ENCODE results near the gene MRGPRF. TPM values are rescaled to one million over a fixed set of nuclear protein-coding genes. Genes with fewer than 3 reads are reported as not detected.

MRGPRF gene
- total and polyA plus RNA-seq, 7 donors: 1.7 to 3.8 (median 2.7) TPM

GRCh38 chr11:68970921-68971636 lies 42.0 kb downstream of the MRGPRF start:
- intact Hi-C loops (cut with DNase I): no loop called here
- Histone ChIP-seq H3K36me3 (ENCODE audit: insufficient read depth in 1 of 2, low read depth in 1 of 2) (no peaks in the 10 kb centered on the region), H3K4me3 (no peak overlapping the region), H3K9me3 (no peaks in the 10 kb centered on the region), H3K27me3 (ENCODE audit: insufficient read depth in 3 of 3, low read length in 2 of 3) (peaks cover 0 to 11% (median 2%) of the 10 kb centered on the region in 3 donors), H3K27ac (no peak overlapping the region), H3K4me1 (no peaks in the 10 kb centered on the region)
- WGBS, 3 donors: 89 to 93% (median 91%) methylated on average over 8 of the region's 8 CpGs
- TF ChIP-seq CTCF (IDR thresholded peaks at IDR 0.05): no peak
- ATAC-seq (no peak), DNase-seq (no peak)

GRCh38 chr11:68969386-68969785 lies 43.7 kb downstream of the MRGPRF start:
- no peaks in the 10 kb centered on the region for H3K9me3 ChIP-seq
- WGBS, 3 donors: 54 to 65% (median 57%) methylated on average over 8 of the region's 8 CpGs
- DNase-seq (peak in 1 of 2 donors; percentile 21), ATAC-seq (no peak)
- TF ChIP-seq CTCF (IDR thresholded peaks at IDR 0.05): no peak
- no peaks in the 10 kb centered on the region for H3K36me3 ChIP-seq (ENCODE audit: insufficient read depth in 1 of 2, low read depth in 1 of 2)
- no peaks in the 10 kb centered on the region for H3K4me1 ChIP-seq
- H3K27ac ChIP-seq: no peak overlapping the region
- H3K4me3 ChIP-seq: no peak overlapping the region
- intact Hi-C loops (cut with DNase I): no loop called here
- H3K27me3 ChIP-seq (ENCODE audit: insufficient read depth in 3 of 3, low read length in 2 of 3): peaks cover 0 to 11% (median 2%) of the 10 kb centered on the region in 3 donors

GRCh38 chr11:68968306-68969250 lies 44.5 kb downstream of the MRGPRF start:
- WGBS, 3 donors: 44 to 51% (median 46%) methylated on average over 29 of the region's 29 CpGs
- peak in 1 of 2 donors; percentile 18 for DNase-seq
- H3K4me3 ChIP-seq: no peak overlapping the region
- no peaks in the 10 kb centered on the region for H3K36me3 ChIP-seq (ENCODE audit: insufficient read depth in 1 of 2, low read depth in 1 of 2)
- no peaks in the 10 kb centered on the region for H3K4me1 ChIP-seq
- intact Hi-C loops (cut with DNase I): no loop called here
- H3K27ac ChIP-seq: no peak overlapping the region
- H3K9me3 ChIP-seq: no peaks in the 10 kb centered on the region
- ATAC-seq: no peak
- peaks cover 0 to 11% (median 2%) of the 10 kb centered on the region in 3 donors for H3K27me3 ChIP-seq (ENCODE audit: insufficient read depth in 3 of 3, low read length in 2 of 3)
- no peak for TF ChIP-seq CTCF (IDR thresholded peaks at IDR 0.05)

- H3K27ac ChIP-seq: no peak overlapping the region
- DNase-seq (no peak), ATAC-seq (no peak)
- no peaks in the 10 kb centered on the region for H3K36me3 ChIP-seq (ENCODE audit: insufficient read depth in 1 of 2, low read depth in 1 of 2)
- WGBS, 3 donors: 66 to 79% (median 72%) methylated on average over 9 of the region's 9 CpGs
- peaks cover 0 to 16% (median 5%) of the 10 kb centered on the region in 3 donors for H3K27me3 ChIP-seq (ENCODE audit: insufficient read depth in 3 of 3, low read length in 2 of 3)
- no peaks in the 10 kb centered on the region for H3K9me3 ChIP-seq
- intact Hi-C loops (cut with DNase I): no loop called here
- H3K4me1 ChIP-seq: no peaks in the 10 kb centered on the region
- no peak overlapping the region for H3K4me3 ChIP-seq
- TF ChIP-seq CTCF (IDR thresholded peaks at IDR 0.05): no peak
Measured at GRCh38 chr11:68966894-68967780, 45.9 kb downstream of the MRGPRF start.

Measured in psoas muscle (tissue), 8 donors.